Measurements from ENCODE around the gene COL6A3.
"Not testable (repeated sequence)": the region's sequence is repeated elsewhere in the genome, so short reads cannot be mapped to it uniquely, and the experiment has no call there.

COL6A3 gene

DNA sequence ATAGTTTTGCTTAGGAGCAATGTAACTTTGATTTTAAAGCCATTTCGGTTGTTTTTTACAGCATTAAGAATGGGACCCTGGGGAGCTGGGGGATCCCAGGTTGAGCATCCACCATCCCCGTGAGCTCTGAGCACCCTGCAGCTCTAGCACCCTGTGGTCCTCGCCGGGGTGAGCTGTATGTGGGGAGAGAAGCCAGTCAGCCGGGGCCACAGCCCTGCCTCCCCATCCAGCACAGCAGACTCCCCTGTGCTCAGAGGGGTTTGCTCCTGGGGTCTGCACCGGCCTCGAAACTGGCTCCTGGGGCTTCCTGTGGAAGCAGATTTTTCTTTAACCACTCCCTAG lies 1.3 kb downstream of the COL6A3 start:
- DNase-seq: no peak

DNA sequence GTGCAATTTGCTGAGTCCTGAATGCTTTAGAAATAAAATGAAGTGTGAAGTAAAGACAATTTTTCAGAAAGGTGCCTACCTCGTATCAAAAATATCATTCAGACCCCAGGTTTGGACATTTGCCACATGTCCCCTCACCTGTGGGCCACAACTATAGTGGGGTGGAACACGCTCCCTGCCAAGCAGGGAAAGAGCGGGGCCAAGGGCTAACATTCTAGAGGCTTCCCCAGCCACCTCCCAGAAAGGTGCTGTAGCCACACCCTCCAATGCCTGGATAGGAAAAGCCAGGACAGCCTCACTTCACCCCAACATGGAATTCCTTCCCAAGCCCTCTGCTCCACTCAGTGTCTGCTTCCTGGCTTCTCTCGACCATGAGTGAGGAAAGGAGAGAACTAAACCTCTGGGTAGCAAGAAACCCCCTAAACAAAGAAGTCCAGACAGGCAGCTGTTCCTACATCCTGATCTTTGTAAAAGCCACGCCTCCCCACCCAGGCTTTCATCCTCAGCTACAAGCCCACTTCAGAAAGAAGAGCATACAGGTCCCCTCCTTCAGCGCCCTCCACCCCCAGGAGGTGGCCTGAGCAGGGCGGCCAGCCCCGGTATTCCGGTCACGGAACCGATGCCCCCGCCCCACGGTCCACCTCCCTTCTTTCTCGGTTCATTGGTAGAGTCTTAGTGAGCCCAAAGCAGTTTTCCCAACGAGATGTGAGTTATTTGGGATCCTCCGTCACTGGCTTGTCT lies 2.1 kb downstream of the COL6A3 start:
- no peak for DNase-seq

- no peak for DNase-seq
Measured at GRCh38 chr2:237411092-237411601, 2.8 kb downstream of the COL6A3 start.

DNA sequence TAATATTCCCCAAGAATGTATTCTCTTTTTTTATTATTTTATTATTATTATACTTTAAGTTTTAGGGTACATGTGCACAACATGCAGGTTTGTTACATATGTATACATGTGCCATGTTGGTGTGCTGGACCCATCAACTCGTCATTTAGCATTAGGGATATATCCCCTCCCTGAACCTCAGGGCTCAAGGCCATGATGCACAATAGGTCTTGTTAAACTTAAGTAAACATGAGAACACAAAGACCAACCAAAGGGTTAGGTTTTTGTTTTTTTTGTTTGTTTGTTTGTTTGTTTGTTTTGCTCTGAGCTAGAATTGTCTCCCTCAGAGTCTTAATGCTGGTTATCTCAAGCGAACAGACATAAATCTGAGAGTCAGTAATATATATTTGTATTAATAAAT lies 4.7 kb downstream of the COL6A3 start:
- not testable (repeated sequence) for DNase-seq

- no peak for DNase-seq
Measured at GRCh38 chr2:237408335-237409000, 5.5 kb downstream of the COL6A3 start.

- DNase-seq: no peak
Measured at GRCh38 chr2:237407700-237408099, 6.3 kb downstream of the COL6A3 start.

DNA sequence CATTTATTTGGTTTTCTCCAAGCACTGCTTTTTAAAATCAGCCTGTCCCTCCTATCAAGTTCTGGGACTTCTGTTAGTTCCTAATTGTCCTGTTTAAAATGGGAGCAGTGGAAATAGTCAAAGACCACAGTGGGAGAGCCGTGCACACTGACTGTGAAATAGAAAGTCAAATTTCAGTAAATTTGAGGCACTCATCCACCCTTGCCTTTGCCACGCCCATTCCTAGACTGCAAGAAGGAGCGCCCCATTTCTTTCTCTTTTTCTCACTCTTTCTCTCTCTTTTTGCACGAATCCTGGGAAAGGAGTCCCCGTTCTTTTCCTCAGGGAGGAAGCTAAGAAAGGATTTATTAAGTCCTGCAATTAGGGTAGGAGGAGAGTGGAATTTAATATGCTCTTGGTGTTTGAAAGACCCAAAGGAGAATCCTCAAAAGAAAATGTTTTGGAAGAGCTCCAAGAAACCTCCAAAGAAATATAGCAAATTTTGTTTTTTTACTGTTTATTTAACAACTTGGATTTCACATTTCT lies 7.5 kb downstream of the COL6A3 start:
- no peak for DNase-seq

DNA sequence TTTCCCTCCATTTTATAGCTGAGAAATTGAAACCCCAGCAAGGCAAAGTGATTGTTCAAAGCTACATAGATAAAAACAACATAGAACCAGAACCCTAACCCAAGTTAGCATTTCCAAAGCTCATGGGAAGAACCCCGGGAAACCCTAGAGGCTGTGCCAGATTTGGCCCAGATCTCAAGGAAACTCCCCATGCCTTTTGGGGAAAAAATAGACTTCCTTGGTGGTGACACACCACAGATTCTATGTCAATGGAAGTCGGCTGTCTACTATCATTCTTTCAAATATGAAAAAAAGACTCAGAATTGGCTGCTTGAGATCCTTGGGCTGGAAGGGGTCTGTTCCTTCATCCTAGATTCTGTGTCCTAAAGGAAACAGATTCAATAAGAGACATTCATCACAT lies 8.4 kb downstream of the COL6A3 start:
- no peak for DNase-seq

DNA sequence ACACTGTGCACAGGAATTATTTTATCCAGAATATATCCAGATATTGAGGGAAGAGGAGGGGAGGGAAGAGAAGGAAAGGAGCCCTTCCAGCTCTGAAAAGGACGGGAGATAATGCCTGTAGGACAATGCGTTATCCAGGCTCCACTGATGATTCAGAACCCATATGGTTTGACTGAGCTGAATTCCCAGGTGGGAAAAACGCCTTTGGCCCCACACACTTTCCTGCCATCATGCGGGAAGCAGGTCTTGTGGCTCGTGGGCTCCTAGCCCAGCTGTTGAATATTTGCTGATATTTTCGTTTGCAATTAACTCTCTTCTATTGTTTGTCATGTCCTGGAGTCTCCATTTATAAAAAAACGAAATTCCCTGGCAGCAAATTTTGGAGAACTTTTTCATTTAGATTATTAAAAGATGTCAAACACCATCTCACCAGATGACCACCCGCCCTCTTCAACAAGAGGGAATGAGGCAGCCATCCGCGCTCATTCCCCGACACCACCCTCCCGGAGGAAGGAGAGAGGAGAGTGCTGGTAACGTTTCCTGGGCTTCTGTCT lies 8.9 kb downstream of the COL6A3 start:
- no peak for DNase-seq

DNA sequence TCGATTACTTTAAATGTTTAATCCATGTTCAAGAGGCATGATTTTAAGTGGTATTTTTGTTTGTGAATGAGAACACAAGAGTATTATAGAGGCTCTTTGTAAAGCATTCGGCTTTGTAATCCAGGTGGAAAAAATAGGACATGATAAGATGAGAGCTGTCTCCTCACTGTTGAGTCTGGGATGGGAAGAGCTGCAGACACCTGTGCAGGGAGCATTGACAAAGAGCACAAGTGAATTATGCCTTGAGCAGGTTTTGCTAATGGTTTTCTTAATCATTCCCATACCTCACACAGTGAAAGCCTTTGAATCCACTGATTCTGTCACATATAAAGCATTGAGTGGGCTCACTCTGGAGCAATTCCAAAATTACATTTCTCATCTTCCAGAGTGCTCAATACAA lies 9.6 kb downstream of the COL6A3 start:
- DNase-seq: no peak

DNA sequence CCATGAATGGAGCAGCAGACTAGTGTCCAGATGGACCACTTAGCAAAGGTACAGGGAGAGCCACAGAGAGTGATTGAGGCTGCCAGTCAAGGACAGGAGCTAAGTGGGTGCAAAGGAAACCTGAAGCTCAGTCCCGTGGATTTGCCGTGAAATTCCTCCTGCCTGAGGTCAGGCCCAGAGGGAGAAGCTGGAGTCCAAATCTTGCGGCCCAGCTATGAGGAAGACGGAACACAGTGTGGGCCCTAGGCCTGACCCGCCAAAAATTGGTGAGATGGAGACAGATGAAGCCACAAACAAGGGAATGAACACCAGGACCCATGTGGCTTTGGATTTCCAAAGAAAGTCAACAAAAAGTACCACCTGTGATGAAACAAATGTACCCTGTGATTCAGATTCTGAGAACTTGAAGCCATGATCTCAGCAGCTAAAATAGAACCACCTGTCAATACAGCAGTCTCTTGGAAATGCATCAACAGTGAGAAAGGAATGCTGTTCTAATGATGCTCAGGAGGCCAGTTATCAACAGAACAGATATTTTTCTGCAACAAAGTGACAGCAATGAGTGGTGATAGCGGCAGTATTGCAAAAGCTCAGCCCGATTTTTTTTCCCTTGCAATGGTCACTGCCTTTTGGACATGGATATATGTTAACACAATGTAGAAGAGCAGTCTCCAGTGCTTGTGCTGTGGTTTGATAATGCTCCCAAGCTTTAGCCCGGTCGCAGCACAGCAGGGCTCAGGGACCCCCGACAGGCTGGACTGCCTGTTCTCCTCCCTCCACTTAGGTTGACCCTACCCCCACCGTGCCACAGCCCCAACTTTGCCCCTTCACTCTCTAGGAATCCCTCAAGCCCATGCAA lies 10.7 kb downstream of the COL6A3 start:
- no peak for DNase-seq

DNA sequence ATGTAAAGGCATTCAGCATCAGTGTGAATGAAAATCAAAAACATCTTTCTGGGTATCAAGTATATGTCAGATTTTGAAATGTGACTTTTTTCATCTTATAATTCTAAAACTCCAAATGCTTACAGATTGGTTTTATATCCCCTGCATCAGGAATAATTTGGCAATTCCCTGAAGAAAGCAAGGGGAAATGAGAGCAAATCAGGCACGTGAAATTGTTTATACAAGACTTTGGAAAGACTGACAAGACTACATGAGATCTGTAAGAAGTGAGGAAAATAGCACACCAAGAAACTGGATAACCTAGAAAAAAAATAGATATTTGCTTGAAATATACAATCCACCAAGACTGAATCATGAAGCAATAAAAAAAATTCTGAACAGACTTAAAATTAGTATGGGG lies 13.8 kb downstream of the COL6A3 start:
- no peak for DNase-seq

- no peak for DNase-seq
Measured at GRCh38 chr2:237397072-237397471, 16.9 kb downstream of the COL6A3 start.

GRCh38 chr2:237393523-237393922 lies 20.4 kb downstream of the COL6A3 start:
- DNase-seq: no peak

DNA sequence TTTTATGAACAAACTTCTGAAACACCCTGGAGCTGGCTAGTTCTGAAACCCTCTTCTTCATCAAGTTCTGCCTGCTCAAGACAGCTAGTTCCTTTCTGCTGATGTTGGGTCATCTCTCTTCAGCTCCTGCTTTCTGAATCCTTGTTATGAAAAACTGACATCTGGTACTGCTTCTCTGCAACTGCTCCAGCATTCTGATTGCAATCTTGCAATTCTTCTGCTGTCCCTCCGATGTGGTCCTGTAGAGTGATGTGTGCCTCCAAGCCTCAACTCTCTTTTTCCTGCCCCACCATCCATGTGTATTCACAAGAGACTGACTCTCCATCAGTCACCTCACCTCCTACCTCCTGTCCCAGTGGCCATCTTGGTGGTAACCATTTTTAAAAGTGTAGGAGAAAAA lies 21.8 kb downstream of the COL6A3 start:
- no peak for DNase-seq

- peak; percentile 6 for DNase-seq
Measured at GRCh38 chr2:237391140-237391539, 22.8 kb downstream of the COL6A3 start.

GRCh38 chr2:237390235-237390634 lies 23.7 kb downstream of the COL6A3 start:
- DNase-seq: no peak

- DNase-seq: no peak
Measured at GRCh38 chr2:237389831-237390230, 24.1 kb downstream of the COL6A3 start.

DNA sequence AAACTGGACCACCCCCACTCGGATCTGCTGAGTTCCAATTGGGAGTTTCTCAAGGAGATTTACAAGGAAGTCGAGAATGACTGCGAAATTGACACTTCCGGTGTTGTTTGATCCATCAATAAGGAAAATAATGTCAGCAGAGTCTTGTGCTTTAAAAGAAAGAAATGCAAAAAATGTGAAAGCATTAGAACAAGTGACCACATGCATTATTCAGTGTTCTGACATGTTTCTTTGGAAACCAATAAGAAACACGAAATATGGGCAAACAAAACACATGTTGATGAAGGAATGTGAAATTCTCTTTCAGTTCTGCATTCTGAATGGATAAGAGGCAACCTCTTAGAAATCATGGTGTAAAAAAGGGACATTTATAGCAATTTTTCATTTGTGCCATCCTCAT lies 25.9 kb downstream of the COL6A3 start:
- no peak for DNase-seq

- DNase-seq: no peak
Measured at GRCh38 chr2:237384672-237385020, 29.3 kb downstream of the COL6A3 start.

- DNase-seq: no peak
Measured at GRCh38 chr2:237383991-237384671, 29.8 kb downstream of the COL6A3 start.

DNA sequence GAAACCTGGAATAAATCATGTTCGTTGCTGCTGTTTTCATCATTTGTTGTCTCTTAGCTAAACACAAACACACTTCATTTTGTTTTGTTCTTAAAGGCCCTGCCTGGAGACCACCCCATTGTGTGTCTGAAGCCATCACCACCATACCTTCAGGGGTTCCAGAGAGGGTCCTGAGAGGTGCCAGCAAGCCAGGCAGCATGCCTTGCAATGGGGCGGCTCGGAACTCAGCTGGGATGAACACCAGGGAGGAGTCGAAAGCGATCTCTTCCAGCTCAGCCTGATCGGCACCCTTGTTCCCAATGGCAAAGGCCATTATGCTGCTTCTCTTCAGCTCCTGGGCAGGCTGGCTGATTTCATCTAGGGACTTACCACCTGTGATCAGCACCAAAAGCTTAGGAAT lies 33.2 kb downstream of the COL6A3 start:
- no peak for DNase-seq

DNA sequence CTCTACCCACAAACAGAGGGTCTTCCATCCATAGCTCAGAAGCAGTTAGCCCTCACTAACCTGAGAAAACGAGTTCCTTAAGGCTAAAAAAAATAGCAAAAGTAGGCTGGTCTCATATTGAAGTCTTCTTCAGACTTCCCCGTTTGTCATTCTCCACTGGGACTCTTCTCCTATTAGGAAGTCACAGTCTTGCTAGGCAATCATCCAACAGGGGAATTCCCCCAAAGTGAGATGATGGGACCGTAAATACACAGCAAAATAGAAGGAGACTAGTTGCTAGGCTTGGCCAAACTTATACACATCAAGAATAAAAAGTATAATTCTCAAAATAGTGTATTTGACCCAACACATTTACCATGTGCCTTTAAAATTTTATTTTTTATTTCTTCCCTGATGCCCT lies 34.3 kb downstream of the COL6A3 start:
- DNase-seq: no peak
